Mucosa of stomach (tissue), 1 donor: Measurements from ENCODE around the gene SEC14L2.

Experiments used
- H3K27me3 ChIP-seq: one replicate; pipeline ENCODE4 v1.7.0; 2013; ENCODE audit warnings: mild to moderate bottlenecking, low read length; ENCODE audit not compliant: control insufficient read depth, insufficient read depth
- H3K36me3 ChIP-seq: one replicate; pipeline ENCODE4 v1.7.0; 2013; ENCODE audit warnings: low read length; ENCODE audit not compliant: control insufficient read depth, insufficient read depth
- H3K4me1 ChIP-seq: one replicate; pipeline ENCODE4 v1.7.0; 2013; ENCODE audit warnings: mild to moderate bottlenecking, low read length; ENCODE audit not compliant: control insufficient read depth, insufficient read depth
- H3K4me3 ChIP-seq: one replicate; pipeline ENCODE4 v1.7.0; 2013; ENCODE audit warnings: low read length
- H3K9ac ChIP-seq: one replicate; pipeline ENCODE4 v1.7.0; 2013; ENCODE audit warnings: mild to moderate bottlenecking, low read length, moderate library complexity
- H3K9me3 ChIP-seq: one replicate; pipeline ENCODE4 v1.7.0; 2013; ENCODE audit warnings: mild to moderate bottlenecking, low read length, moderate library complexity; ENCODE audit not compliant: control insufficient read depth
- donor health status: Pancreatic carcinoma.

The SEC14L2 gene

DNA sequence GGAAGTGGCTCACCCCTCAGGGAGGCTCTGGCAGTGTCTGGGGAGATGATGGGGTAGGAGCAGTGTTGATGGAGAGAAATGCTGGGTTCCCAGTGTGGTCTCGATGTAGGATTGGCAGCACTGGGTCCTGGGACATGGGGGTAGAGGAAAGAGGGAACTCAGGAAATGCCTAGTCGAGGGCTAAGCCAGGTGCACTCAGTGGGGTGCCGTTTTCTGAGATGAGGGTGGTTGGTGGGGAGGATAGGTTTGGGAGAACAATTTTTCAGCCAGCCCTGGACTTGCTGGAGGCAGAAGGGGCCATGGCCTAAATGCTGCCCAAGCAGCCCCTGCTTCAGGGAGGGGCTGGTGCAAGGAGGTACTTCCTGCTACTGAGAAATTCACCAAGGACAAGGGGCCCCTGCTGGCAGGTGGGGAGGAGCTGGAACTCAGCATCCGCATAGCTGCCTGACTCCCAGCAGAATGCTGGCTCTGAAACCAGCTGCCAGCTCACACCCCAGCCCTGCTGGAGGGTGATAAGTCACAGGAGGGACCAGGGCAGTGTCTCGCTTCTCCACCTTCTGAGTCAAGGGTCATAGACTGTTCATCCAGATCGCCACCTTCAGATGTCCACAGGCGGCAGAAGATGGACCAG lies 34.1 kb upstream of the SEC14L2 start:
- Histone ChIP-seq H3K9ac (no peak overlapping the region), H3K9me3 (no peaks in the 10 kb centered on the region), H3K4me3 (no peak overlapping the region), H3K36me3 (no peaks in the 10 kb centered on the region), H3K4me1 (no peaks in the 10 kb centered on the region), H3K27me3 (no peaks in the 10 kb centered on the region)

DNA sequence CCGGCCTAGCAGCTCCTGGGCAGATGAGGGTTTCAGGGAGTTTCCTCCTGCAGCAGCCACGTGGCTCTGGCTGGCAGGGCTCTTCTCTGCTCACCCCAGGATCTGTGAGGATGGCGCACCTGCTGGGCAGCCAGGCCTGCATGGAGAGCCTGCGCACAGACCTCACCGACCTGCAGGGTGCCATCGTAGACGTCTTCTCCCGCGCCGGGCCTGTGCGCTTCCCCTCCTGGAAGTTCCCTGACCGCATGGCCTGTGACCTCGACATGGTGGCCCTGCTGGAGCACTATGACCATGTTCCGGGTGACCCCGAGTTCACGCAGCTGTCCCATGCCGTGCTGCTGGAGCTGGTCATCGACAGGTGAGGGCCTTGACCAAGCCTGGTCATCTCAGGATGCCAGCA lies 30.9 kb upstream of the SEC14L2 start:
- H3K4me1 ChIP-seq, result no peaks in the 10 kb centered on the region
- H3K36me3 ChIP-seq, result no peaks in the 10 kb centered on the region
- no peak overlapping the region for H3K9ac ChIP-seq
- no peaks in the 10 kb centered on the region for H3K9me3 ChIP-seq
- no peak overlapping the region for H3K4me3 ChIP-seq
- H3K27me3 ChIP-seq, result no peaks in the 10 kb centered on the region

DNA sequence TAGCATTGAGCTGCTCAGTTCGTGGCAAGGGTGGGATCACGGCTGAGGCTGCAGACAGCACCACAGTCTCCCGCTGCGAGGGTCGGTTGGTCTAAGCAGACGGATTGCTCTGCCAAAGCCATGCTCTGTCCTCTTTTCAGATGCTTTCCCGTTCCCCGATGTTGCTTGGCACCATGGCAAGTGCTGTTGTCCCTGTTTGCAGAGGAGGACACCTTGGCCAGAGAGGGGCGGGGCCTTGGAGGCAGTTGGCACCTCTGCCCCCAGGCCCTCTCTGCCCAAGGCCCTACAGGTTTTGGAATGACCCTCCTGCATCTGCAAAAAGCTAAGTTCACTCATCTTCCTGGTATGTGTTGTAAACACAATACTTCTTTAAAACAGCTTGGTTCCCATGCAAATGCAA lies 28.4 kb upstream of the SEC14L2 start:
- Histone ChIP-seq H3K4me3 (no peak overlapping the region), H3K9ac (no peak overlapping the region), H3K9me3 (no peaks in the 10 kb centered on the region), H3K36me3 (no peaks in the 10 kb centered on the region), H3K4me1 (no peaks in the 10 kb centered on the region), H3K27me3 (no peaks in the 10 kb centered on the region)

DNA sequence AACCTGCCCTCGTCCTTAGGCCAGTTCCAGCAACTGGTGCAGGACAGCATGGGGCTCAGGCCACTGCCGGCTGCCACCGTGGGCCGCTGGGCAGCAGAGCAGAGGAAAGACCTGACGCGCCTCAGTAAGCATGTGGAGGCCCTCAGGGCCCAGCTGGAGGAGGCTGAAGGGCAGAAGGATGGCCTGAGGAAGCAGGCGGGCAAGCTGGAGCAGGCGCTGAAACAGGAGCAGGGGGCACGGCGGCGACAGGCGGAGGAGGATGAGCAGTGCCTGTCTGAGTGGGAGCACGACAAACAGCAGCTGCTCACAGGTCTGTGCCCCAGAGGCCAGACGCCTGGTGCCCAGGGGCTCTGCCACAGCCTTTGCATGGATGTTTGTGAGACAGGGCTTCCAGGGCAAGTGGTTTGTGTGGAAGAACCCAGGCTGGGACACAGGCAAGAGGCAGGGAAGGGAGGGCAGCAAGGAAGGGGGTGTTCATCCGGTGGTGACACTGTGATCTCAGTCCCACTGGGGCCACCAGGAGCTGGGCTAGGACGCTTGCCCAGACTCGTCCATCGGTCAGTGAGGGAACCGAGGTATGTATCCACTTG lies 26.1 kb upstream of the SEC14L2 start:
- Histone ChIP-seq H3K36me3 (no peaks in the 10 kb centered on the region), H3K9me3 (no peaks in the 10 kb centered on the region), H3K9ac (no peak overlapping the region), H3K27me3 (no peaks in the 10 kb centered on the region), H3K4me3 (no peak overlapping the region), H3K4me1 (no peaks in the 10 kb centered on the region)

DNA sequence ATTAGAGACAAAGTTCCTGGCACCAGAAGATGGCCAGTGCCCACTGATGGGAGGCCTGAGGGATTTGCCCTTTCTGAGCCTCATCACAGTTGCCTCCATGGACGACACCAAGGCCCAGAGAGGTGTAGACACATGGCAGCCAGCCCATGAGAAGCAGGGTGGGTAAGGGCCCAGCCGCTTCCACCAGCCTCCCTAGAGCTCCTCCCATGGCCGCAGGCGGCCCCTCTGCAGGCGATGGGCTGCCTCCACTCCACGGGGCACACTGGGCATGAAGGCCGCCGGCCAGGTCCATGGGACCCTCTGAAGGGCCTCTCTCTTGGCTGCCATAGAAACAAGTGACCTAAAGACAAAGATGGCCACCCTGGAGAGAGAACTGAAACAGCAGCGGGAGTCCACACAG lies 25.5 kb upstream of the SEC14L2 start:
- Histone ChIP-seq H3K4me1 (no peaks in the 10 kb centered on the region), H3K36me3 (no peaks in the 10 kb centered on the region), H3K27me3 (no peaks in the 10 kb centered on the region), H3K4me3 (no peak overlapping the region), H3K9ac (no peak overlapping the region), H3K9me3 (no peaks in the 10 kb centered on the region)

DNA sequence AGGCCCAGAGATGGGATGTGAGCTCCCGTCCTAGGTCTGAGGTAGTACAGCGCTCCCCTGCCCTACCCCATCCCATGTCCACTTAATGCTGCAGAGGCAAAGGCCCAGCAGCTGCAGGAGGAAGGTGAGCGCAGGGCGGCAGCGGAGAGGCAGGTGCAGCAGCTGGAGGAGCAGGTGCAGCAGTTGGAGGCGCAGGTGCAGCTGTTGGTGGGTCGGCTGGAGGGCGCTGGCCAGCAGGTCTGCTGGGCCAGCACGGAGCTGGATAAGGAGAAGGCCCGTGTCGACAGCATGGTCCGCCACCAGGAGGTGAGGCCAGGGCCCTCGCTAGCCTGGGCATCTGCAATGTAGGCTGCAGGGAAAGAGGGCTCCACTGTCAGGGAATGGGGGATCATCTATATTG lies 24.8 kb upstream of the SEC14L2 start:
- Histone ChIP-seq H3K27me3 (no peaks in the 10 kb centered on the region), H3K9ac (no peak overlapping the region), H3K36me3 (no peaks in the 10 kb centered on the region), H3K4me1 (no peaks in the 10 kb centered on the region), H3K9me3 (no peaks in the 10 kb centered on the region), H3K4me3 (no peak overlapping the region)

DNA sequence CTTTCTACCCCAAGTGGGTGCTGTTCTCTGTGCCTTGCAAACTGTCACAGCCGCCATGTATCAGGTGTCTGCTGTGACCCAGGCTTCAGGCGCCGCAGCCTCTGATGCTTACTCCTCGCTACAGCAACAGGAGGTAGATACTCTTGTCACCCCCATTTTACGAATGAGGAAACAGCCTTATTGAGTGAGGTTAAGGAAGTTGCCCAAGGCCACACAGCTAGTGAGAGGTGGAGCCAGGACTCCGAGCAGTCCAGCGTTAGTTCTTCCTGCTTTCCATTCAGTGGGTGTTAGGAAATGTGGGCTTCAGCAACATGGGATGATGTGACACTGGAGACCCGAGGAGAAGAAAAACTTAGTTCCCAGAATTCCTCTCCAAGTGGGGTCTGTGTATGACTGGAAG lies 23.9 kb upstream of the SEC14L2 start:
- H3K36me3 ChIP-seq, result no peaks in the 10 kb centered on the region
- H3K27me3 ChIP-seq, result no peaks in the 10 kb centered on the region
- H3K9me3 ChIP-seq, result no peaks in the 10 kb centered on the region
- H3K4me1 ChIP-seq, result no peaks in the 10 kb centered on the region
- H3K4me3 ChIP-seq, result no peak overlapping the region
- no peak overlapping the region for H3K9ac ChIP-seq

DNA sequence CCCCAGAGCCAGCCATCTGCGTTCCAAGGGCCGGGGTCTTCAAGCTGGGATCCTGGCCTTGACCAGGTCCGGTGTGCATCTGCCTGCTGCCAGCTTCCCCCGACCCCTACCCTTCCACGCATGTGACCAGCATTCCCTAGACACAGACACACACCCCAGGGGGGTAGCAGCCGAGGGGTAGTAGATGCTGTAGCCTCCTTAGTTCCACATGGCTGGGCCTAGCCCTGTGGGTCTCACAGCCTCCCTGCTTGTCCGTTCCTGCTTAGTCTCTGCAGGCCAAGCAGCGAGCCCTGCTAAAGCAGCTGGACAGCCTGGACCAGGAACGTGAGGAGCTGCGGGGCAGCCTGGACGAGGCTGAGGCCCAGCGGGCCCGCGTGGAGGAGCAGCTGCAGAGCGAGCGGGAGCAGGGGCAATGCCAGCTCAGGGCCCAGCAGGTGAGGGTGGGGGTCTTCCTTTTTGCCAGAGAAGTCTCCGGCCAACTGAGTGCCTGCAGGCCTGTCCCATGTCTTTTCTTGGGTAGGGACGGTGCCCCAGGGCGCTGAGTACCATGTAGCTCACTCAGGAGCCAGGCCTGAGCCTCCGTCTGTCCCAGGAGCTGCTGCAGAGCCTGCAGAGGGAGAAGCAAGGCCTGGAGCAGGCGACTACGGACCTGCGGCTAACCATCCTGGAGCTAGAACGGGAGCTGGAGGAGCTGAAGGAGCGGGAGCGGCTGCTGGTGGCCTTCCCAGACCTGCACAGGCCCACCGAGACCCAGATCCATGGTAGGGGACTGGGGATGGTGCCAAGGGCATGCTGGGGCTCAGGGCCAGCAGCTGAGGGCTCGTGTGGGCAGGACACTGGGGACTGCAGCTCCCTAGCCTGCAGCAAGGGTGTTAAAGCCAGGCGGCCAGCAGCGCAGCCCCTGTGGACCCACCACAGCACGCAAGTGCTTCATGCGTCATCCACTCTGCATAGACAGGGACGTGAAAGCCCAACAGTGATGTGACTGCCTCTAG lies 23.2 kb upstream of the SEC14L2 start:
- Histone ChIP-seq H3K36me3 (no peaks in the 10 kb centered on the region), H3K4me1 (no peaks in the 10 kb centered on the region), H3K9ac (no peak overlapping the region), H3K9me3 (no peaks in the 10 kb centered on the region), H3K4me3 (no peak overlapping the region), H3K27me3 (no peaks in the 10 kb centered on the region)

DNA sequence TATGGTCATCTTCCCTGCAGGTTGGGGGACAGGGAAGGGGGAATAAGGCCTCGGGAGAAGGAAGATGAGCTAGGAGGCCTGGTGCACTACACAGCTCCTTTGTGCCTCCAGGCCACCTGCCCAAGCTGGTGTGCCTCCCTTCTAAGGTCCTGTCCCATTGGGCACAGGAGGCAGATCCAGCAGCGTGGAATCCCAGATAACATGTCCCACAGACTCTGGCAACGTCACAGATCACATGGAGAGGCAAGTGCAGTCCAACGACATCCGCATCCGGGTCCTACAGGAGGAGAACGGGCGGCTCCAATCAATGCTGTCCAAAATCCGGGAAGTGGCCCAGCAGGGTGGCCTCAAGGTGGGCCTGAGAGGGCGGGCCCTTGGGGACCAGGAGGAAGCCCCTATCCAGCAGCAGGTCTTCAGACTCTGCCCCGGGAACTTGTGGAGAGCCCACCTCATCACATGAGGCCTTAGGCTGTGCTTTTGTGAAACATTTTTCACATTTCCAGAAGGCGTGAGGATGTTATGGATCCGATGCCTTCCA lies 21.4 kb upstream of the SEC14L2 start:
- H3K9ac ChIP-seq, result no peak overlapping the region
- H3K4me1 ChIP-seq, result no peaks in the 10 kb centered on the region
- no peaks in the 10 kb centered on the region for H3K36me3 ChIP-seq
- no peaks in the 10 kb centered on the region for H3K9me3 ChIP-seq
- H3K27me3 ChIP-seq, result no peaks in the 10 kb centered on the region
- H3K4me3 ChIP-seq, result no peak overlapping the region

DNA sequence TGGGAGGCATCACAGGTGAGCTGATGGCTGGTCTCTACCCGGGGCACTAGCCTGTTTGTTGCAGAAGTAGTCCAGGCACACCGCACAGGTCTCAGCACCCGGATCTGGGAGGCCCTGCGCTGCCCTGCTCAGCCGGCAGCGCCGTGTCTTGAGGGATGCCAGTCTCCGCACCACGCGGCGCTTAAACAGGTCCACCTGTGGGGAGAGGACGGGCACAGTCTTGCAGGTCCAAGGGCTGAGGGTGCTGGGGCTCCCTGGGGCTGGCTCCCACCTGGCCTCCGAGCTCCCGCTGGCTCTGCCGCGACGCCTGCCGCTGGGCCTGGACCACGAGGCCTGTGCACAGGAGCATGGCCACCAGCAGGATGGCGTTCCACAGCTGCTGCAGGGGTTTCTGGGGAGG lies 16.8 kb upstream of the SEC14L2 start:
- H3K4me3 ChIP-seq, result no peak overlapping the region
- no peaks in the 10 kb centered on the region for H3K36me3 ChIP-seq
- no peaks in the 10 kb centered on the region for H3K27me3 ChIP-seq
- H3K9me3 ChIP-seq, result no peaks in the 10 kb centered on the region
- no peaks in the 10 kb centered on the region for H3K4me1 ChIP-seq
- no peak overlapping the region for H3K9ac ChIP-seq

DNA sequence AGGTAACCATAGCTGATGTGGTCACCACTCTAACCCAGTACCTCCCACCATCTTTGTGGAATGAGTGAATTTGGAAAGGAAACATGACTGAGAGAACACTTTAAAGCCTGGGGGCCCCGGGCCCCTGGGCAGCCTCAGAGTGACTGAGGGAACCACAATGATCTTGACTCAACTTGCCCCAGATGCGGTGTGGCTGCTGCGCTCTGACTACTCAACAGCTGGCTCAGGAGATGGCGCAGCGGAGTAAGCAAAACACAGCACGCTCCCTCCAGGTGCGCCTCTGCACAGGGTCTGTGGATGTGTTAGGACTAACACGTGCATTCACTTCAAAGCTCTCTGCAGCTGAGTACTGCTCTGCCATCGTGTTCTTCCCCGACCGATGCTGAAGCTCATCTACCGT lies 15.6 kb upstream of the SEC14L2 start:
- Histone ChIP-seq H3K9ac (no peak overlapping the region), H3K9me3 (no peaks in the 10 kb centered on the region), H3K4me1 (peaks cover 3% of the 10 kb centered on the region), H3K36me3 (no peaks in the 10 kb centered on the region), H3K27me3 (no peaks in the 10 kb centered on the region), H3K4me3 (no peak overlapping the region)

DNA sequence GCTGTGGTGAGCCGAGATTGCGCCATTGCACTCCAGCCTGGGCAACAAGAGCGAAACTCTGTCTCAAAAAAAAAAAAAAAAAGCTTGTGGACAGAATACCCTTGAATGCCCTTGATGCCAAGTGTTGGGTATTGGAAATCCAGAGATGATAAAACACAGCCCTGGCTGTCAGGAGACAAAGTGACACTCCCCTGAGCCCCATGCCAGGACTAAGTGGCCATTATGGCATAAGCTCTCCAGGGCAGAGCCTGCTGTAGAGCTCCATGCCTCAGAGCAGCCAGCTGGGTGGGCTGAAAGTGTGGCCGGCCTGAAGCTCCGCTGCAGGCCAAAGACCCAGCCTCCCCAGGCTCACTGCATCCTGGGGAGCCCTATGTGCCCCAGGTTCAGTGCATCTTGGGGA lies 14.5 kb upstream of the SEC14L2 start:
- no peaks in the 10 kb centered on the region for H3K36me3 ChIP-seq

More for the DNA sequence above, 14.5 kb upstream of the SEC14L2 start:
- Histone ChIP-seq H3K4me1 (peaks cover 7% of the 10 kb centered on the region), H3K9me3 (no peaks in the 10 kb centered on the region), H3K4me3 (no peak overlapping the region), H3K9ac (no peak overlapping the region), H3K27me3 (no peaks in the 10 kb centered on the region)
